Measurements from ENCODE around the gene TARBP2. TPM values are rescaled to one million over a fixed set of nuclear protein-coding genes. Genes with fewer than 3 reads are reported as not detected.

The TARBP2 gene
- total RNA-seq, 2 donors from 2014 or later, result 11.1 to 18.9 TPM

DNA sequence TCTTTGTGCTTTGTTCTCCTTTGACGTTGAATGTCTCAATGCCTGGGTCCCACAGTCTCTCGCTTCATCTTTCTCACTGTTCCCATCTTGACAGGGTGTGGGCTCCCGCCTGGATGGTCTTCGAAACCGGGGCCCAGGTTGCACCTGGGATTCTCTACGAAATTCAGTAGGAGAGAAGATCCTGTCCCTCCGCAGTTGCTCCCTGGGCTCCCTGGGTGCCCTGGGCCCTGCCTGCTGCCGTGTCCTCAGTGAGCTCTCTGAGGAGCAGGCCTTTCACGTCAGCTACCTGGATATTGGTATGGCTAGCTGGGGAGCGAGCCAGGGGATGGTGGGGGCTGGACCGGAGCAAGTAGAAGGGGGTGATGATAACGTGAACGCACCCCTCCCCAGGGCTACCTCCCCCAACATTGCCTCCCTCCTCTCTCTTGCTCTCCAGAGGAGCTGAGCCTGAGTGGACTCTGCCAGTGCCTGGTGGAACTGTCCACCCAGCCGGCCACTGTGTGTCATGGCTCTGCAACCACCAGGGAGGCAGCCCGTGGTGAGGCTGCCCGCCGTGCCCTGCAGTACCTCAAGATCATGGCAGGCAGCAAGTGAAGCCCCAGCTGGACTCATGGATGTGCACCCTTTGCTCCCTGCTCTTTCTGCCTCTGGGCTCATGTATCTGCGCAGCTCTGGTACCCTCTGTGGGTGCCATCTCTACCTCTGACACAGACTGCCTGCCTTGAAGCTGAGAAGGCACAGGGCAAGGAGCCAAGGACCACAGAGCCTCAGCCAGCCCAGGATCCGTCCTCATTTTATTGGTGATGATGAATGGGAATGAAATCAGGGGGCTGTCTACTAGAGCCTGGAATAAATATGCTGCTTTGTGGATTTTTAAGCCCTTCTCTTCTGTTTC, 4.7 kb downstream of the TARBP2 start:
- H3K4me3 ChIP-seq, result no peak overlapping the region
- no peaks in the 10 kb centered on the region for H3K9me3 ChIP-seq
- H3K36me3 ChIP-seq, result peaks cover 23% of the 10 kb centered on the region
- DNase-seq (ENCODE audit: low spot score), result no peak
- TF ChIP-seq, protein P1, sequence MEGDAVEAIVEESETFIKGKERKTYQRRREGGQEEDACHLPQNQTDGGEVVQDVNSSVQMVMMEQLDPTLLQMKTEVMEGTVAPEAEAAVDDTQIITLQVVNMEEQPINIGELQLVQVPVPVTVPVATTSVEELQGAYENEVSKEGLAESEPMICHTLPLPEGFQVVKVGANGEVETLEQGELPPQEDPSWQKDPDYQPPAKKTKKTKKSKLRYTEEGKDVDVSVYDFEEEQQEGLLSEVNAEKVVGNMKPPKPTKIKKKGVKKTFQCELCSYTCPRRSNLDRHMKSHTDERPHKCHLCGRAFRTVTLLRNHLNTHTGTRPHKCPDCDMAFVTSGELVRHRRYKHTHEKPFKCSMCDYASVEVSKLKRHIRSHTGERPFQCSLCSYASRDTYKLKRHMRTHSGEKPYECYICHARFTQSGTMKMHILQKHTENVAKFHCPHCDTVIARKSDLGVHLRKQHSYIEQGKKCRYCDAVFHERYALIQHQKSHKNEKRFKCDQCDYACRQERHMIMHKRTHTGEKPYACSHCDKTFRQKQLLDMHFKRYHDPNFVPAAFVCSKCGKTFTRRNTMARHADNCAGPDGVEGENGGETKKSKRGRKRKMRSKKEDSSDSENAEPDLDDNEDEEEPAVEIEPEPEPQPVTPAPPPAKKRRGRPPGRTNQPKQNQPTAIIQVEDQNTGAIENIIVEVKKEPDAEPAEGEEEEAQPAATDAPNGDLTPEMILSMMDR (IDR thresholded peaks at IDR 0.05), result no peak
- no peaks in the 10 kb centered on the region for H3K27me3 ChIP-seq
- no peak overlapping the region for H3K27ac ChIP-seq
- peaks cover 0 to 32% of the 10 kb centered on the region in 2 donors for H3K4me1 ChIP-seq

DNA sequence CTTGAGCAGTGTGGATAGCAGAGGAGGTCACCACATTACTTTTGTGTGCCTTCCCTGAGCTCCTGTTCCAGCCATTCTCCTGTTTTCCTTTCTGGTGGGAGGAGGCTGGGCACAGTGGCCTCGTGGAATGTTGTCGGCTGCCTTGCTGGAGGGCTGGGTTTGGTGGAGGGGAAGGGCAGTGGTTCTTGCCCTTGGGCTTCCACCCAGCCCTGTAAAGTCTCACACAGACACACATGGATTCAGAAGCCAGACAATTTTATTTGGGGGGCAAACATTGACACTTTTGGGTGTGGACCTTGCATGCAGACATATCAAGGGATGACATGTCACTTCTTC, 5.3 kb downstream of the TARBP2 start:
- H3K9me3 ChIP-seq, result no peaks in the 10 kb centered on the region
- H3K36me3 ChIP-seq, result peaks cover 27% of the 10 kb centered on the region
- H3K27ac ChIP-seq, result no peak overlapping the region
- H3K4me1 ChIP-seq, result peaks cover 0 to 31% of the 10 kb centered on the region in 2 donors
- H3K27me3 ChIP-seq, result no peaks in the 10 kb centered on the region
- H3K4me3 ChIP-seq, result no peak overlapping the region
- no peak for DNase-seq (ENCODE audit: low spot score)
- TF ChIP-seq, protein P1 (IDR thresholded peaks at IDR 0.05), result no peak

DNA sequence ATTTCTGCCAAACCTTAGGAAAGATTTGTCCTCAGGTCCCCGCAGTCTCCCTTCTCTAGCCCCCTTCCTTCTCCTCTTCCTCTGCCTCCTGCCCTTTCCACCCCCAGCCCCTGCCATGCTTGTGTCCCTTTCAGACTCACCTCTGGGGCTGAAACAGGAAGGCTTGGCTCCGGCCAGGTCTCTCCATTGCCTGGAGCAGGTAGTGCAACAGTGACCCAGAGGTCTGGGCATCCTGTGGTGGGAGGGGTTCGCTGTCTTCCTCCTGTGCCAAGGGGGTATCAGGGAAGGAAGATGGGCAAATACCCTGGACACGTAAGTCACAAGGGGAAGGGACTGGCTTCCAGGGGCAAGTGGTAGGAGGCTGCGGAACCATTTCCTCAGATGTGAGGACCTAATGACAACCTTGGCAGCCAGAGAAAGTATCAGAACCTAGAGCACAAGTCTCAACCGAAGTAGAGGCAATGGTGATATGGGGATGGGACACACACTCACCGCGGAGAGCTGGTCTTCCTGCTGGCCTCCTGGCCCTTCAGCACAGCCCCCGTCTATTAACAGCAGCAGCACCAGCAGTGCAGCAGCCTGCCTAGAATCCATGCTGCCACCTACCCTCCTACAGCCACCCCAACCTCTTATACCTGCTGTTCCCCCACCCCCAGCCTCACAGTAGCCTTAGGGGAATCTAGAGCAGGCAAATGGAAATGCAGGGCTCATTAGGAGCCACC, 6.0 kb downstream of the TARBP2 start, which contains the start of gene NPFF:
Gene NPFF (minus strand): TSS at position 604 of the 722 bp plus-strand sequence. CDS start 10 bp downstream, at position 594.
- no peak within 1 kb of the TSS for H3K27ac ChIP-seq
- no peaks in the 10 kb centered on the region for H3K27me3 ChIP-seq
- TF ChIP-seq, protein P1 (IDR thresholded peaks at IDR 0.05), result no peak
- no peaks in the 10 kb centered on the region for H3K9me3 ChIP-seq
- no peak for DNase-seq (ENCODE audit: low spot score)
- no peak within 1 kb of the TSS for H3K4me3 ChIP-seq
- peaks cover 33% of the 10 kb centered on the region for H3K36me3 ChIP-seq
- peaks cover 0 to 25% of the 10 kb centered on the region in 2 donors for H3K4me1 ChIP-seq

DNA sequence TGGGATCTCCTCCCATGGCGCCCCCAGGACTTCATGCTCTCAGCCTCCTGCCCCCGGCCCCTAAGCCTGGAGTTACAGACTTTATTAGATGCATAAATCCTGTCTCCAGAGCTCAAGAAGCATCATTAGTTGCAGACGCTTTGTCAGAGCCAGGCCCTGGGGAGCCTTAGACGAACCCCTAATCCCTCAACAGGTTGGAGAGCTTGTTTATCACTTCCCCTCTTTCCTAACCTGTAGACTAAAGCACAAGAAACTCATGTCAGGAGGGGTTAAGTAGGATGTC, 6.5 kb downstream of the TARBP2 start:
- peaks cover 0 to 20% of the 10 kb centered on the region in 2 donors for H3K4me1 ChIP-seq
- no peak overlapping the region for H3K4me3 ChIP-seq
- H3K27me3 ChIP-seq, result no peaks in the 10 kb centered on the region
- no peaks in the 10 kb centered on the region for H3K9me3 ChIP-seq
- H3K27ac ChIP-seq, result no peak overlapping the region
- TF ChIP-seq, protein P1 (IDR thresholded peaks at IDR 0.05), result no peak
- peaks cover 38% of the 10 kb centered on the region for H3K36me3 ChIP-seq
- DNase-seq (ENCODE audit: low spot score), result no peak

DNA sequence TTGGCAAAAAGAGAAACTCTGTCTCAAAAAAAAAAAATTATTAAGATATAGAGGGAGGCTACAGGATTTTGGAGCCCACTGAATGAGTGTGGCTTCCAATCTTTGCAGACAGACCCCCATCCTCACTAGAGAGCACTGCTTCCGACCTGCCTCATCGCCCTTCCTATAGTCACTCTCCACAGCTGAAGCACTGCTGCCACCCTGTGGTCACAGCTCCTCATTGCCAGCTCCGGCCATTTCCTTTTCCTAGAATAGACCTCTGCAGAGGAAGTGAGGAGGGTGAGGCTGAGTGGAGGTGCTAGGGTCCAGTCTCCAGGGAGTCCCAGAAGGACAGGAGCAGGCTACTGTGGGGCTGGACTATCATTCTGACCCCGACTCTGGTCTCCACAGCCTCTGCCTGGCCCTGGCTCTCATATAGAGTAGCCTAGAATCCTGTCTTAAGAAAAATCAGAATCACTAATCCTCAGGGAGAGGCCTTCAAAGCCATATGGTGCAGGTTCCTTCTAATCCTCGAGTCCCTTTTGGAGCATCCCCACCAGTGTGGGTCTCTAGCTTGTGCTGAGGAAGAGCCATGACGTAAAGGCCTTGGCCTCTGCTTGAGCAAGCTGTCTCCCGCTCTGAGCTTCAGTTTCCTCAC, 7.6 kb downstream of the TARBP2 start:
- H3K36me3 ChIP-seq, result peaks cover 47% of the 10 kb centered on the region
- no peaks in the 10 kb centered on the region for H3K27me3 ChIP-seq
- H3K9me3 ChIP-seq, result no peaks in the 10 kb centered on the region
- peak overlapping the region in 1 of 2 donors; percentile 11 for H3K27ac ChIP-seq
- DNase-seq (ENCODE audit: low spot score), result peak; percentile 90
- peaks cover 0 to 9% of the 10 kb centered on the region in 2 donors for H3K4me1 ChIP-seq
- TF ChIP-seq, protein P1 (IDR thresholded peaks at IDR 0.05), result peak; percentile 76 to 94
- no peak overlapping the region for H3K4me3 ChIP-seq
